Omental fat pad (tissue), 4 donors: ENCODE measurements around the gene HNF1B. TPM values are rescaled to one million over a fixed set of nuclear protein-coding genes. Genes with fewer than 3 reads are reported as not detected.

ENCODE experiments used
- ATAC-seq: fragments of 150-250 bp; one replicate; pipeline ENCODE4 v1.9.1; 2016; ENCODE audit warnings: mild to moderate bottlenecking, moderate library complexity; ENCODE audit not compliant: low FRiP score
- DNase-seq: peaks from one replicate; pipeline ENCODE4 v3.0.0-alpha.2; 2019; ENCODE audit warnings: low spot score
- total RNA-seq, 4 donors: library from RNA; depleted of rRNA; stranded (reverse); fragments of >200 nt; gene quantifications; one replicate each; pipeline ENCODE4 v1.1.0, GENCODE V29; 2016
- TF ChIP-seq, protein P1 (sequence below), 3 donors: fragments of 450-650 bp; IDR thresholded peaks; one replicate each; pipeline ENCODE4 v1.5.1; 2016 to 2017; ENCODE audit warnings: antibody characterized with exemption in 3 of 3, mild to moderate bottlenecking in 3 of 3, moderate library complexity in 2 of 3

HNF1B gene
- total RNA-seq, 4 donors from 2014 or later: not detected

DNA sequence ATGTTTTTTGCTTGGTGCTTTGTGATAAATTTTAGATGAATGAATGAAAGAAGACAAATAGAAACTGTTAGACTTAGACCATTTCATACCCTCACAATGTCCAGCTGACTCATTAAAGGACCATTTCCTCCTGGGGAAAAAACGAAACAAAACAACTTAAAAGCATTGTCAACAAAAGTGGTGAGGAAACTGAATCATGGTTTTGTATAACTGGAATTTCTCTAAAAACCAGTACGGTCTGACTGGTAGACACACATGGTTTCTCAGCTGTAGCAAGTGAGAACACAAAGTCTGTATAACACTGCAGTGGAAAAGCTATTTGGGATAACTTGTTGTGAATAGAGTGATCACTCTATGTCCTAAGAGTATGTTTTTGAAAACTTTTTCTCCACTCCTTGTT, 96.3 kb downstream of the HNF1B start:
- no peak for ATAC-seq
- TF ChIP-seq, protein P1, sequence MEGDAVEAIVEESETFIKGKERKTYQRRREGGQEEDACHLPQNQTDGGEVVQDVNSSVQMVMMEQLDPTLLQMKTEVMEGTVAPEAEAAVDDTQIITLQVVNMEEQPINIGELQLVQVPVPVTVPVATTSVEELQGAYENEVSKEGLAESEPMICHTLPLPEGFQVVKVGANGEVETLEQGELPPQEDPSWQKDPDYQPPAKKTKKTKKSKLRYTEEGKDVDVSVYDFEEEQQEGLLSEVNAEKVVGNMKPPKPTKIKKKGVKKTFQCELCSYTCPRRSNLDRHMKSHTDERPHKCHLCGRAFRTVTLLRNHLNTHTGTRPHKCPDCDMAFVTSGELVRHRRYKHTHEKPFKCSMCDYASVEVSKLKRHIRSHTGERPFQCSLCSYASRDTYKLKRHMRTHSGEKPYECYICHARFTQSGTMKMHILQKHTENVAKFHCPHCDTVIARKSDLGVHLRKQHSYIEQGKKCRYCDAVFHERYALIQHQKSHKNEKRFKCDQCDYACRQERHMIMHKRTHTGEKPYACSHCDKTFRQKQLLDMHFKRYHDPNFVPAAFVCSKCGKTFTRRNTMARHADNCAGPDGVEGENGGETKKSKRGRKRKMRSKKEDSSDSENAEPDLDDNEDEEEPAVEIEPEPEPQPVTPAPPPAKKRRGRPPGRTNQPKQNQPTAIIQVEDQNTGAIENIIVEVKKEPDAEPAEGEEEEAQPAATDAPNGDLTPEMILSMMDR (IDR thresholded peaks at IDR 0.05): no peak
- DNase-seq: no peak

DNA sequence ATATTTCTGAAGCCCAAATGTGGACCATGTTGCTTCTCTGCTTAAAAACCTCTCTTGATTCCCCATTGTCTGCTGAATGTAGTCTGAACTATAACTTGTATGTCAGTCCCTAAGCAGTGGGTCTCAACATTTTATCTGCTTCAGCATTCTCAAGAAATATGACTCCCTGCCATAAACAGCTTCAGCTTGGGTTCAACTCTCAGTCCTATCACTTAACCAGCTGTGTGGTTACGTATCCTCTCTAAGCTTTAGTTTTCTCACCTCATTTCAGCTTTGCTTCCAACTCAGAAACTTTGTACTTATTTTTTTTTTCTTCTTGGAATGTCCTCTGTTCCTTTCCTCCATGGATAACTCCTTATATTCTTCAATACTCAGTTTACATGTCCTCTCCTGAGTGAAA, 97.0 kb downstream of the HNF1B start:
- no peak for ATAC-seq
- TF ChIP-seq, protein P1 (IDR thresholded peaks at IDR 0.05): no peak

DNA sequence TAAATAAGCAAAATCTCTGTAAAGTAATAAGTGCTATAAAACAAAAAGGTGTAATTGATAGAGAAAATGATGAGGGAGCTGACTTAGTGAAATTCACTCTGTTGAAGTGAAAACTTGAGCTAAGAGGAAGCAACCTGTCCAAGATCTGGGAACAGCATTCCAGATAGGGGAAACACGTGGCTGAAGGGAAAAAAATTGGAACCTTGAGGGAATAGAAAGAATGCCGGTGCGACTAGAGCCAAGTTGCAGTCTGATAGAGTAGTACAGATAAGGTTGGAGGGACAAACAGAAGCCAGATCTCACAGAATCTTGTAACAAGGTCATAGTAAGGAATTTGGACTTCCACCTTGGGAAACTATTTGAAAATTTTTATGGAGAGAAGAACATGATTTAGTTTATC, 101.0 kb downstream of the HNF1B start:
- DNase-seq: no peak
- TF ChIP-seq, protein P1 (IDR thresholded peaks at IDR 0.05): no peak
- no peak for ATAC-seq

More for the DNA sequence above, 97.0 kb downstream of the HNF1B start:
- no peak for DNase-seq

DNA sequence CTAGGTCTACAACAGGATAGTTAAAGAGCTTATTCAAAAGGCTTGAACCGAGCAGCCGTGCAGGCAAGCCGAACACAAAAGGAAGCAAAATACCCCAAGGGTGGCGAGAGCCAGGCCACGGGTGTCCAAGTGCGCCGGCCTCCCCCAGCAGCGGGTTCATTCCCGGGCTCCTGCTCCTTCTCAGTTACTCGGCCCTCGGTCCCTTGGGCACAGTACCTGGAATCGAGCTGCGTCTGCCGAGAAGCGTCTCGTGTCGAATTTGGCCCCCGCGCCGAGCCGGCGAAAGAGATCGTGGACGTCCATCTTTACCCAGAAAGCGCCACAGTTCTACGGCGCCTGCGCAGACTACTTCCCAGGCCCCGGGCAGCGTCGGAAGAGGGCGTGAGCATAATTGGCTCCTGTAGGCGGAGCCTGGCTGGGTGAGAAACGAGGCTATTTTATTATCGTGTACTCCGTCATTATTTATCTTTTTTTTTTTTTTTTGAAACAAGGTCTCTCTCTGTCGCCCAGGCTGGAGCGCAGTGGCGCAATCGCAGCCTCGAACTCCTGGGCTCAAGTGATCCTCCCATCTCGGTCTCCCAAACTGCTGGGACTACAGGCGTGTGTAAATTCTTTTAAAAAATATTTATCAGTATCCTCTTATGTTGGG, 101.6 kb downstream of the HNF1B start, which contains the start of gene DDX52:
Gene DDX52 (minus strand): TSS at position 329 of the 649 bp plus-strand sequence. CDS start 26 bp downstream, at position 303.
- peak; percentile 77 for DNase-seq
- peak; percentile 94 for ATAC-seq
- TF ChIP-seq, protein P1 (IDR thresholded peaks at IDR 0.05): no peak

DNA sequence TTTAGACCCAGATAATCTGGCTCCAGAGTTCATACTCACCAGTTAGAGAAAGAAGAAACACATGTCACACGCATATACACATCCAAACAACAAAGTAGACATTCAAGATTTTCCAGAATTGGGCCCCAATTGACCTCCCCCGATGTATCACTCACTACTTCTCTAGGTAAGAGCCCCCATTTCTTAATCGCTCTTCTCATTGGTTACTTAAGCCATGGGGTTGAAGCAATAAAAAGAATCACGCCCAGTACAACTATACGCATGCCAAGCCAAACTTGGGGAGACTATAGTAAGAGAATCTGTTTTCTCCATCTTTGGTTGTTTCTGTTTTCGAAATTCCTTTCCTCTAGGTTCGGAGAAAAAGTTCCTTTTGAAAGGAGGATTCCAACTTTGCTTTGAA, 102.2 kb downstream of the HNF1B start:
- peak; percentile 76 for ATAC-seq
- no peak for DNase-seq

DNA sequence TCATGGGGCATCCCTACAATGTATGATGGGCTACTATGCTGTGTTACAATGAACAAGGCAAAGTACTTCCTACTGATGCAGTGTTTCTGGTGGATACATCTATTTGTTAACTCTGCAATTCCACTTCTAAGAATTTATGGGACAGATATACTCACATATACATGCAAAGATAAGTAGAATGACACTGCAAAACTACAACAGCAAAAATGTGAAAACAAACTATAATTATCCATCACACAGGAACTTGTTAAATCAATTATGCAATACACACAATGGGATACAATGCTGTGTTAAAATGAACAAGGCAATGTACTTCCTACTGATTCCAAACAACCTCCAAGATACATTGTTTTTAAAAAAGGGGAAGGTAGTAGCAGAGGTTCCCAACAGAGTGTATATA, 104.8 kb downstream of the HNF1B start:
- no peak for ATAC-seq
- no peak for DNase-seq
- TF ChIP-seq, protein P1 (IDR thresholded peaks at IDR 0.05): no peak

More for the DNA sequence above, 102.2 kb downstream of the HNF1B start:
- TF ChIP-seq, protein P1 (IDR thresholded peaks at IDR 0.05): no peak

DNA sequence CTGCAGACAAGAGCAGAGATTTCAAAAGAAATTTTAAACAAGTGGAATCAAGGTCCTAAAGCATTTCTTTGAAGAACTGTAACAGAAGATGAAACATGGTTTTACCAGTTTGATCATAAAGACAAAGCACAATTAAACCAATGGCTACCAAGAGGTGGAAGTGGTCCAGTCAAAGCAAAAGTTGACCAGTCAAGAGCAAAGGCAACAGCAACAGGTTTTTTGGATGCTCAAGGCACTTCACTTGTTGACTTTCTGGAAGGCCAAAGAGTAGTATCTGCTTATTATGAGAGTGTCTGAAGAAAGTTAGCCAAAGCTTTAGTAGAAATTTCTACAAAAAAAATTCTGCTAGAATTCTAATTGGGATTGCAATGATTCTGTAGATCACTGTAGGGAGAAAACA, 106.9 kb downstream of the HNF1B start:
- TF ChIP-seq, protein P1 (IDR thresholded peaks at IDR 0.05): no peak
- no peak for DNase-seq

More for the DNA sequence above, 106.9 kb downstream of the HNF1B start:
- ATAC-seq: no peak
